B cell (primary cell): ENCODE data around the gene CRTC1. TPM values are rescaled to one million over a fixed set of nuclear protein-coding genes. Genes with fewer than 3 reads are reported as not detected.

Experiments used
- ATAC-seq: fragments of 200-7000 bp; cut with Tn5 transposase; one replicate; pipeline ENCODE4 v1.10.0; 2021; ENCODE audit warnings: low read depth, mild to moderate bottlenecking, moderate number of reproducible peaks, moderate library complexity
- CTCF ChIA-PET: fragments of 350-600 bp; sonication (Branson Sonifier 250); formaldehyde crosslinking; loops from one replicate; lab custom pipeline; 2021; ENCODE audit warnings: antibody characterized with exemption, inconsistent platforms; lab: Charles Lee
- POLR2A ChIA-PET: fragments of 350-600 bp; sonication (Branson Sonifier 250); formaldehyde crosslinking; loops from one replicate; lab custom pipeline; 2021; ENCODE audit warnings: antibody characterized with exemption; lab: Charles Lee
- DNase-seq: peaks from one replicate; pipeline ENCODE4 v3.0.0; 2013
- H2AFZ ChIP-seq: 2 replicates; pipeline ENCODE4 v1.6.1; 2012; ENCODE audit warnings: mild to moderate bottlenecking, low read depth, low read length; ENCODE audit not compliant: insufficient read depth, poor library complexity, severe bottlenecking
- H3K27ac ChIP-seq, 2 donors: 1 replicate in 1 of 2; 2 replicates in 1 of 2; pipeline ENCODE4 v1.5.1; 2012 to 2013; ENCODE audit warnings: low read length in 2 of 2, mild to moderate bottlenecking in 2 of 2, moderate library complexity in 1 of 2
- H3K27me3 ChIP-seq, 4 experiments: fragments of 200-600 bp in 1 of 4; sonication (generic) in 1 of 4; replicated peaks in 1 of 4; 1 replicate in 2 of 4; 2 replicates in 2 of 4; pipeline versions ENCODE4 v1.6.1 to v1.7.0; 2013 to 2016; ENCODE audit warnings: low read length in 3 of 4, mild to moderate bottlenecking in 2 of 4, mixed read lengths in 1 of 4, moderate library complexity in 1 of 4; ENCODE audit not compliant: insufficient read depth in 4 of 4, control insufficient read depth in 3 of 4; ENCODE audit errors: control extremely low read depth in 1 of 4
- H3K36me3 ChIP-seq, 2 experiments: replicated peaks in 1 of 2; 1 replicate in 1 of 2; 2 replicates in 1 of 2; pipeline versions ENCODE4 v1.6.1 to v1.7.1; 2013; ENCODE audit warnings: low read length in 1 of 2; ENCODE audit not compliant: insufficient read depth in 2 of 2, control insufficient read depth in 1 of 2; ENCODE audit errors: control extremely low read depth in 1 of 2, extremely low read depth in 1 of 2
- H3K4me1 ChIP-seq, 2 donors: fragments of 200-600 bp in 1 of 2; sonication (generic) in 1 of 2; 1 replicate in 1 of 2; 2 replicates in 1 of 2; pipeline versions ENCODE4 v1.5.1 to v1.6.1; 2013 to 2017; ENCODE audit warnings: low read length in 2 of 2; ENCODE audit not compliant: control insufficient read depth in 2 of 2, insufficient read depth in 2 of 2
- H3K4me2 ChIP-seq: replicated peaks from 2 replicates; pipeline ENCODE3; 2012; ENCODE audit warnings: mild to moderate bottlenecking, low read depth, low read length; ENCODE audit not compliant: poor library complexity, severe bottlenecking
- H3K4me3 ChIP-seq, 5 experiments: fragments of 200-600 bp in 1 of 5; sonication (generic) in 1 of 5; 1 replicate in 3 of 5; 2 replicates in 2 of 5; pipeline versions ENCODE4 v1.5.1 to v1.7.0; 2011 to 2016; ENCODE audit warnings: low read length in 4 of 5, mild to moderate bottlenecking in 4 of 5, low read depth in 2 of 5, control low read depth in 1 of 5, moderate library complexity in 1 of 5; ENCODE audit not compliant: insufficient read depth in 1 of 5; ENCODE audit errors: control extremely low read depth in 1 of 5, extremely low read depth in 1 of 5
- H3K79me2 ChIP-seq: fragments of 200-600 bp; sonication (generic); one replicate; pipeline ENCODE4 v1.6.0; 2016; ENCODE audit warnings: low read length; ENCODE audit not compliant: control insufficient read depth, insufficient read depth
- H3K9ac ChIP-seq: fragments of 200-600 bp; sonication (generic); 2 replicates; pipeline ENCODE4 v1.6.1; 2017; ENCODE audit warnings: mild to moderate bottlenecking, low read length, moderate library complexity
- H3K9me3 ChIP-seq, 3 donors: one replicate each; pipeline versions ENCODE4 v1.6.1 to v1.7.1; 2013; ENCODE audit warnings: low read length in 2 of 3; ENCODE audit not compliant: control insufficient read depth in 2 of 3, insufficient read depth in 1 of 3; ENCODE audit errors: control extremely low read depth in 1 of 3
- H4K20me1 ChIP-seq: 2 replicates; pipeline ENCODE4 v1.6.0; 2012; ENCODE audit warnings: mild to moderate bottlenecking, low read length; ENCODE audit not compliant: insufficient read depth, control insufficient read depth, poor library complexity, severe bottlenecking
- H3K27ac Mint-ChIP-seq: one replicate; pipeline ENCODE4 v1.8.0; 2021; ENCODE audit warnings: mixed read lengths
- H3K27me3 Mint-ChIP-seq: one replicate; pipeline ENCODE4 v1.8.0; 2021; ENCODE audit warnings: mixed read lengths
- H3K4me1 Mint-ChIP-seq: one replicate; pipeline ENCODE4 v1.8.0; 2021; ENCODE audit warnings: mixed read lengths
- H3K4me3 Mint-ChIP-seq: one replicate; pipeline ENCODE4 v1.8.0; 2021; ENCODE audit warnings: mixed read lengths
- H3K9me3 Mint-ChIP-seq: one replicate; pipeline ENCODE4 v1.8.0; 2022; ENCODE audit warnings: mixed read lengths; ENCODE audit not compliant: insufficient read depth
- CTCF ChIP-seq: fragments of 200-600 bp; IDR thresholded peaks from one replicate; pipeline ENCODE4 v1.8.0; 2022; ENCODE audit warnings: antibody characterized with exemption, mild to moderate bottlenecking
- EZH2 ChIP-seq: IDR thresholded peaks from 2 replicates; pipeline ENCODE4 v1.6.1; 2012; ENCODE audit warnings: borderline replicate concordance, low read depth, mild to moderate bottlenecking, moderate library complexity, low read length; ENCODE audit not compliant: insufficient read depth, poor library complexity, severe bottlenecking
- WGBS: methylation state at CpG from one replicate; pipeline ENCODE4 v1.1.5; 2013; ENCODE audit warnings: missing lambda C conversion rate; ENCODE audit not compliant: insufficient coverage; 5-methylcytosine and 5-hydroxymethylcytosine counted together
- intact Hi-C: fragments of 100-400 bp; cut with micrococcal nuclease; formaldehyde crosslinking; loops from one replicate; pipeline ENCODE4 v1.10.0; 2022
- polyA plus RNA-seq: library from polyadenylated mRNA; depleted of rRNA; stranded (reverse); fragments of >200 nt; gene quantifications from 2 replicates; pipeline ENCODE4 v1.2.3, GENCODE V29; 2012
- total RNA-seq, 2 donors: library from RNA; stranded (reverse); fragments of 120-200 nt in 1 of 2; gene quantifications; 1 replicate in 1 of 2; 2 replicates in 1 of 2; pipeline versions ENCODE4 v1.2.3 to v1.2.4, GENCODE V29; 2013 to 2022

The CRTC1 gene
- total and polyA plus RNA-seq, 2 donors (not counting 1 experiment from before 2014, with no cell fraction given) = 15.9 to 30.1 TPM

- Mint-ChIP-seq H3K4me1 (peaks cover 40% of the 10 kb centered on the region), H3K27ac (peak within 1 kb of the TSS; percentile 67), H3K27me3 (peaks cover 54% of the 10 kb centered on the region), H3K9me3 (no peaks in the 10 kb centered on the region), H3K4me3 (peak within 1 kb of the TSS; percentile 92)
- H2AFZ ChIP-seq = peak within 1 kb of the TSS; percentile 65
- peak within 1 kb of the TSS in 4 of 5 experiments; percentile 17 to 53 (median 38) for H3K4me3 ChIP-seq
- WGBS = 4% methylated on average over 61 of the region's 61 CpGs
- peak within 1 kb of the TSS; percentile 59 for H3K9ac ChIP-seq
- peak; percentile 18 for ATAC-seq
- no peak for TF ChIP-seq EZH2
- no peak for TF ChIP-seq CTCF
- CTCF ChIA-PET = interaction anchor here (1.4 kb wide), 1 partner anchor 56 kb away, joined by 4 read pairs; no protein-coding TSS in a partner anchor
- H3K27me3 ChIP-seq = peaks cover 0 to 82% (median 35%) of the 10 kb centered on the region in 4 experiments
- intact Hi-C loops = no loop called here
- peaks cover 40 to 42% of the 10 kb centered on the region in 2 donors for H3K4me1 ChIP-seq
- H3K79me2 ChIP-seq = no peaks in the 10 kb centered on the region
- peaks cover 0 to 49% (median 0%) of the 10 kb centered on the region in 3 donors for H3K9me3 ChIP-seq
- peak within 1 kb of the TSS; percentile 91 for H3K4me2 ChIP-seq
- H3K36me3 ChIP-seq = no peaks in the 10 kb centered on the region
- DNase-seq = peak; percentile 60
- H4K20me1 ChIP-seq = peaks cover 12% of the 10 kb centered on the region
- H3K27ac ChIP-seq = no peak within 1 kb of the TSS
- POLR2A ChIA-PET = no interaction called here
Observed at GRCh38 chr19:18790566-18791314, 107.3 kb downstream of the CRTC1 start, which contains the start of gene COMP. TSS of gene COMP (minus strand) at chr19:18791305. CDS start at chr19:18791269, 36 bp downstream.

GRCh38 chr19:18791315-18791678, 107.8 kb downstream of the CRTC1 start:
- Histone ChIP-seq H3K4me3 (no peak overlapping the region), H4K20me1 (peaks cover 12% of the 10 kb centered on the region), H3K4me1 (peaks cover 40 to 42% of the 10 kb centered on the region in 2 donors), H3K27ac (no peak overlapping the region), H3K4me2 (peak overlapping the region; percentile 91), H3K9me3 (peaks cover 0 to 44% (median 0%) of the 10 kb centered on the region in 3 donors), H3K9ac (no peak overlapping the region), H3K27me3 (peaks cover 0 to 77% (median 33%) of the 10 kb centered on the region in 4 experiments), H3K79me2 (no peaks in the 10 kb centered on the region), H2AFZ (peak overlapping the region; percentile 65), H3K36me3 (no peaks in the 10 kb centered on the region)
- Mint-ChIP-seq H3K27me3 (peaks cover 52% of the 10 kb centered on the region), H3K4me3 (peak overlapping the region; percentile 64), H3K9me3 (no peaks in the 10 kb centered on the region), H3K4me1 (peaks cover 35% of the 10 kb centered on the region), H3K27ac (no peak overlapping the region)
- ATAC-seq (no peak), DNase-seq (no peak)
- 18% methylated on average over 18 of the region's 21 CpGs for WGBS
- ChIA-PET POLR2A (no interaction called here), CTCF (interaction anchor here (1.4 kb wide), 1 partner anchor 56 kb away, joined by 4 read pairs; no protein-coding TSS in a partner anchor)
- intact Hi-C loops = no loop called here
- TF ChIP-seq EZH2 = no peak
- TF ChIP-seq CTCF = no peak
